GM19043 (cell line): ENCODE data around the gene FANCF.
"Not testable (repeated sequence)": the region's sequence is repeated elsewhere in the genome, so short reads cannot be mapped to it uniquely, and the experiment has no call there.

ENCODE experiments used
- ATAC-seq: cut with Tn5 transposase; IDR thresholded peaks from one replicate; pipeline ENCODE4 v1.9.1; 2021; ENCODE audit warnings: low read depth; ENCODE audit not compliant: unreplicated experiment

Gene FANCF, protein sequence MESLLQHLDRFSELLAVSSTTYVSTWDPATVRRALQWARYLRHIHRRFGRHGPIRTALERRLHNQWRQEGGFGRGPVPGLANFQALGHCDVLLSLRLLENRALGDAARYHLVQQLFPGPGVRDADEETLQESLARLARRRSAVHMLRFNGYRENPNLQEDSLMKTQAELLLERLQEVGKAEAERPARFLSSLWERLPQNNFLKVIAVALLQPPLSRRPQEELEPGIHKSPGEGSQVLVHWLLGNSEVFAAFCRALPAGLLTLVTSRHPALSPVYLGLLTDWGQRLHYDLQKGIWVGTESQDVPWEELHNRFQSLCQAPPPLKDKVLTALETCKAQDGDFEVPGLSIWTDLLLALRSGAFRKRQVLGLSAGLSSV

DNA sequence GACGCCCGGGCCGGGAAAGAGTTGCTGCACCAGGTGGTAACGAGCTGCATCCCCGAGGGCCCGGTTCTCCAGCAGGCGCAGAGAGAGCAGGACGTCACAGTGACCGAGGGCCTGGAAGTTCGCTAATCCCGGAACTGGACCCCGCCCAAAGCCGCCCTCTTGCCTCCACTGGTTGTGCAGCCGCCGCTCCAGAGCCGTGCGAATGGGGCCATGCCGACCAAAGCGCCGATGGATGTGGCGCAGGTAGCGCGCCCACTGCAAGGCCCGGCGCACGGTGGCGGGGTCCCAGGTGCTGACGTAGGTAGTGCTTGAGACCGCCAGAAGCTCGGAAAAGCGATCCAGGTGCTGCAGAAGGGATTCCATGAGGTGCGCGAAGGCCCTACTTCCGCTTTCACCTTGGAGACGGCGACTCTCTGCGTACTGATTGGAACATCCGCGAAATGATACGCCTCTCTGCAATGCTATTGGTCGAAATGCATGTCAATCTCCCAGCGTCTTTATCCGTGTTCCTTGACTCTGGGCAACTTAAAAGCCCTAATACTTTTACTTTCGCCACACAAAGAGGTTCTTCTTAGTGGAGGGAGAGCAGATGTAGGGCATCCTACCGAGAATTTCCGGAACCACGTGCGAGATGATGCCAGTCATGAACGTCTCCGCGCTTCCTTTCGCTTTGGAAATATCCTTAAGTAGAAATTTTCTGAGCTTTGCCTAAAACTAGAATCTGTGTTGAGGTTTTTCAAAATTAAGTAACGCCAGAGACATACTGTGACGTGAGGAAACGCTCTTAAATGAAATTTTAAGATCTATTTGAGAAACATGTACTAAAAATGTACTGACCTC, at the start of gene FANCF:
FANCF (minus strand) TSS at position 376 of the 840 bp plus-strand sequence; CDS start at position 363, 13 bp downstream.
- peak; percentile 94 for ATAC-seq

DNA sequence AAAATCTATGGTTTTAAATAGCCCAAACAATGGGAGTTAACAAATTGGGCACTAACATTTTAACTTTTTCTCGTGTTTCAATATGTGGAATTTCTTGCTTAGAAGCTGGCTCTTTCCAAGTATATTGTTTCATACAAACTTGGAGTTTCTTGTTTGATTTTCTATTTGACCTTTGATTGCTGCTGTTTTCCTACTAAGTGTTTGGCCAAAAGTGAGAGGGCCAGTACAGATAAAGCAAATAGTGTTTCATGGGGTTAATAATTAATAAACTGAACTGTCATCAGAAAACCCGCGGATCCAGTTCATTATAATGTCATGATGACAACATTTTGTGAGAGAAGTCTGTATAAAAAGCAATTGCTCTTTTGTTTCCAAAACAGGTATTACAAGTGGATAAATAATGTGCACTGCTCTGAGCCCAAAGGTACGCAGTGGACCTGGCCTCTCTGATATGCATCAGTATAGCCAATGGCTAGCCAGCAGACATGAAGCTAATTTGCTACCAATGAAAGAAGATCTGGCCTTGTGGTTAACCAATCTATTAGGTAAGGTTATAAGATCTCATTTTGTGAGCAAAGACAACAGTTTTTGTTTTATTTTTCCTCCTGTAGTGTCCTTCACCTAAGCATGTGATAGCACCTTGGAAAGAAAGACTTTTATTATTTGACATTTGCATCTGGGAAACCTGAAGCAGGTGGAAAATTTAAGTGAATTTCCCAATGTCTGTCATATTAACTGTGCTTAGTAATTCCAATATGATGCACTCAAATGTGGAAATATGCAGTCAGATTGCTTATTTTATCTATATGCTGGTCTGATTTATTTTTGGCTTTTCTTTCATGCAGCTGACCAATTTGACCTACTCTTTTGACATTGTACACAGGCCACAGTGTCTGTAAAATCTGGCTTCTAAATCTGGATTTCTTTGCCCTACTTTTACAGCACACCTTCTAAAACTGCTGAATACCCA, 49.1 kb upstream of the FANCF start:
- no peak for ATAC-seq

- ATAC-seq, result no peak
Observed at GRCh38 chr11:22671751-22672150, 46.1 kb upstream of the FANCF start.

- ATAC-seq, result peak; percentile 28
Observed at GRCh38 chr11:22670830-22671229, 45.2 kb upstream of the FANCF start.

DNA sequence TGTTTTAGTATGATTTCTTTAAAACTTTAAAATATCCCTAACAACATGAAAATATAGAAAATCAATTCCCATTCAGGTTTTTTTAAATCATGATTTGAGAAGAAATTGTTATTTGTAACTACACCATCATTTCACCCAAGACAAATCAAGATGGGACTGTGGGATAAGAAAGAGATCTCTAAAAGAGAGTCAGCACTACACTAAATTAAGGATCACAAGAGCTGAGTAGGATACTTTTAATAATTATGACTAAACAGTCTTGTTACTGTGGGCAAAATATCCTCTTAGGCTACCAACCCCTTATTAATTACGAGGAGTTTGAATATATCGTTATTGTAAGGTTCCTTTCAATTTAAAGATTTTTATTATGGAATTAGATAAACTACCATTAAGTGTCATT, 43.7 kb upstream of the FANCF start:
- no peak for ATAC-seq

DNA sequence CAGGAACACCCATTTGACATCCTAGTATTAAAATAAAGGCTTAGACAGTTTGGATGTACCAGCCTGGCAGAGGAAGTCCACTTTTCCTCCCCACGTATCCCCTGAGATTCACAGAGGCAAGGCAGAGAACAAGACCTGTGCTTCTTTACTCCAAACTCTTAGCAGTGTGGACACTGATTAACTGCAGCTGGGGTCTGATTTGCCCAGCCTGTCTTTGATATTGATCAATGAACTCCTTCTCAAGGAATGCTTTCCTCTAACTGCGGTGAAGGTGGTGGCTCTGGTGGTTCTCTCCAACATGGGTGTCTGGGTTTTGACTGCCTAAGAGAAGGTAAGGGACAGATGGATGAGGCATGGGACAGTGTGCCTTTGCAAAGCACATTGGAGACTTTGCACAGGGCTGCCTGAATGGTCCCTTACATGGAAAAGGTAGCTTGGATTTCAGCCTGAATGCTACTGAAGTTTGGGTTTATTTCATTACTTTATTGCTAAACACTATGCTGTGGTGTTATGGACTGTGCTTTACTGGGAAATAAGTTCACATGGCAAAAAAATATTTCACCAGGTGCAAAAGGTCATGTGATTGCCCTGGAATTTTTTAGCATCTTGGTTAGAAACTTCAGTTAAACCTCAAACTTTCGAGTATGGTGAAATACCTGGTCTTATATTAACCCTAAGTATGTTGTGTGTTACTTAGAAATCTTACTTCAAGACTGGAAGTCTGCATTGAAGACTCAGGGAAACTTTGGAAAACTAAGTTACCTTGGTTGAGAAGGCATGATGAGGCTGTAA, 42.6 kb upstream of the FANCF start:
- peak; percentile 32 for ATAC-seq

DNA sequence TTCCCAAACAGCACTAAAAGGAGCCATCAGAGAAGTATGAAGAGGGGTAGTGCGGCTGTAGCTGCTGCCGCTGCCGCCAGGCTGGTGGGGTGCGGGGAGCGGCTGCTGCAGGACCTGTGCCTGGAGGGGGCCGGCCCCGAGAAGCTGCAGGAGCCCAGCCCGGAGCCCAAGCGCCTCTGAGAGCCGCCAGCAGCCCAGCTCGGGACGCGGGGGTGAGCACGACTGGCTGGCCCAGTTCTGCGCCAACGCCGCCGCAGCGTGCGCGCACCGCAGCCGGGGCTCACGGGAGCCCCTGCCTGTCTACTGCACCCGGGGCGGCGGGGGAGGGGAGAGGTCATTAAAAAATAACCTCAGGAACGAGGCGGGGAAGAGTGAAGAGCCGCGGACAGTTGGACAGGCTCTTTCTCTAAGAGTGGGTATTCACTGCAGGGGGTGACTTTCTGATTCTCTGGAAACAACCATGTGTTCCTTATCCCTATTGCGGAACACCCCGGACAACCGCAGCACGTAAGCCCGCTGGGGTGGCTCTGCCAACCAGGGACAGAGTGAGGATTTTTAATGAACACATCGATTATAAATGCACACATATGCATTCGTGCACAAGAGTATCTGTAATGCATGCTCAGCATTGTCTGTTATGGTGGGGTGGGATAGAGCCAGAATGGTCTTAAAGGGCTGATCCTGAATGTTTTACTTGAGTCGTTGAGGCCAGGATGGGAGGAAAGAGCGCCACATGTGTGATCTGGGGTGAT, 41.2 kb upstream of the FANCF start:
- ATAC-seq, result peak; percentile 32

DNA sequence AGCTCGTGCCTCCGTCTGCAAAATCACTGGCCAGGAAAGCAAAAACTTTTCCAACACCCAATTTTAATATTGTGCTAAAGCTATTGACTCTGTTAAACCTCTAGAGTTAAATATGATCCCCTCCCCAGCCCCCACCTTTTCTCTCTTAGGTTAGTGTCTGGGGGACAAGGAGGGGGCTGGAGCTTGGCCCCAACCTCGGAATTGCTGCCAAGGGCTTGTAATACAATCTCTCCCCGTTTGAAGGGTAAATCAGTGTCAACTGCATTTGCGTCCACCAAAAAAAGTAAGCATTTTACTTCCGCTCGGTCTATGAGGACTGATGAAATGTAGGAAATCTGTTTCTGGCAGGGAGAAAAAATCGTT, 40.7 kb upstream of the FANCF start, which contains the start of gene GAS2:
GAS2 (plus strand) TSS at position 287 of the 363 bp plus-strand sequence. CDS start 8,259 bp downstream, outside the sequence.
- peak; percentile 12 for ATAC-seq

DNA sequence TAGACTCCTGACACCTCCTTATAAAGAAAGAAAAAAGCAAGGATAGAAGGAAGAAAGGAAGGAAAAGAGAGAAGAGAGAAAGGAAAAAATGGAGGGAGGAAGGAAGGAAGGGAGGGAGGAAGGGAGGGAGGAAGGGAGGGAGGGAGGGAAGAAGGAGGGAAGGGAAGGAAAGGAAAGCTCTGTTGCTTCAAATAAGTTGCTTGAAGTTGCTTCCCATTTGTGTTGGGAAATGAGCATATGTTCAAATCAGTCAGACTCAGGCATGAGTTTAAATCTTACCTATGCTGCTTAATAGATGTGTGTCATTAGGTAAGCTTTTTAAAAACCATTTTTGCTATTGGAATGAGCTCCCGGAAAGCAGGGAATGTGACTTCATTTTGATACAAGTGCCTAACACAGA, 34.2 kb upstream of the FANCF start:
- ATAC-seq, result no peak

GRCh38 chr11:22657101-22657694, 31.6 kb upstream of the FANCF start:
- ATAC-seq, result peak; percentile 96

GRCh38 chr11:22656130-22656529, 30.5 kb upstream of the FANCF start:
- ATAC-seq, result no peak

- ATAC-seq, result not testable (repeated sequence)
Observed at GRCh38 chr11:22652346-22652745, 26.7 kb upstream of the FANCF start.

- ATAC-seq, result no peak
Observed at GRCh38 chr11:22641559-22641958, 15.9 kb upstream of the FANCF start.

- ATAC-seq, result no peak
Observed at GRCh38 chr11:22640862-22641261, 15.2 kb upstream of the FANCF start.

GRCh38 chr11:22635689-22636088, 10.1 kb upstream of the FANCF start:
- ATAC-seq, result no peak

GRCh38 chr11:22634897-22635629, 9.4 kb upstream of the FANCF start:
- ATAC-seq, result no peak

- no peak for ATAC-seq
Observed at GRCh38 chr11:22633354-22633902, 7.8 kb upstream of the FANCF start.

DNA sequence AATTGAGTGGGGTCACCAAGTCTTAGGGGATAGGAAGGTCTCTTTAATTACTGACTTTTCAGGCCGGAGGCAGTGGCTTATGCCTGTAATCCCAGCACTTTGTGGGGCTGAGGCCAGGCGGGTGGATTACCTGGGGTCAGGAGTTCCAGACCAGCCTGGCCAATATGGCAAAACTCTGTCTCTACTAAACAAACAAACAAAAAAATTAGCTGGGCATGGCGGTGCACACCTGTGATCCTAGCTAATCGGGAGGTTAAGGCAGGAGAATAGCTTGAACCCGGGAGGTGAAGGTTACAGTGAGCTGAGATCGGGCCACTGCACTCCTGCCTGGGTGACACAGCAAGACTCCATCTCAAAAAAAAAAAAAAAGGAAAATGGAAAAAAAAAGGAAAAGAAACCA, 1.8 kb upstream of the FANCF start:
- ATAC-seq, result no peak
